Kidney glomerular epithelial cell (primary cell): ENCODE measurements around the gene C1QTNF5.

ENCODE experiments used
- DNase-seq: peaks from one replicate; lab custom pipeline; 2025; lab: John Stamatoyannopoulos, UW

C1QTNF5 gene

DNA sequence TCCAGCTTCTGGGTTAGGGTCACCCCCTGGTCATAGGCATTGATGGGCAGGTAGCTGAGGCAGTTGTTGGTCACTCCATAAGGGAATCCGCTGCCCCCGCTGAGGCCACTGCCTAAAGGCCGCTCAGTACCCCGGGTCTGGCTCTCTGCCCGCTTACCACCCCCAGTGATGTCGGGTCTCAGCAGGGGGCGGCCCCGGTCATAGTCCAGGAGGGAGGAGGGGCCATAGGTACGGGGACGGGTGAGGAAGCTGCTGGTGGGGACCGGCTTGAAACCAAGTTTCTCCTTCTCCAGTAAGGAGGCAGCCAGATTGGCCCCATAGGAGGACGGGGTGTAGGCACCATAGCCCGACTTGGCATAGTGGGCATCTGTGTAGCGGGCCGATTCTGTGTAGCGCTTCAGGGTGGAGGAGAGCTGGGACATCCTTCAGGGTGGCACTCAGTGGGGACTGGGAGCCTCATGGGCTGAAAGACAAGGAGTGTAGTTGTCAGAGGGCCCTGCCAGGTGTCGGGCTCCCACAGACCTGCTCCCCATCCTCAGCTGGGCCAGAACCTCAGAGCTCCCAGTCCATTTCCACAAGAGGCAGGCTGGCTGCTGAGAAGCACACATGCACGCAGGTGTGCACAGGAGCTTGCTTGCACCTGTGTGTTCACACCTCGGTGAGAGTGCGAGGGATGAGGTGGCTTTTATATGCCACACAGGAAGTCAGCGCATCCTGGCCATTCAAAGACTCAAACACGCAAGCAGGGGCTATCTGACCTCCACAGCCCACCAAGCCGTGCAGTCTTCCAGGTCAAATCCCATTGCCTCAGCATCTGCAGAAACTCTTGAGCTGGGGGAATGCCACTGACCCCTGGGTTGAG lies 32.6 kb upstream of the C1QTNF5 start:
- no peak for DNase-seq

DNA sequence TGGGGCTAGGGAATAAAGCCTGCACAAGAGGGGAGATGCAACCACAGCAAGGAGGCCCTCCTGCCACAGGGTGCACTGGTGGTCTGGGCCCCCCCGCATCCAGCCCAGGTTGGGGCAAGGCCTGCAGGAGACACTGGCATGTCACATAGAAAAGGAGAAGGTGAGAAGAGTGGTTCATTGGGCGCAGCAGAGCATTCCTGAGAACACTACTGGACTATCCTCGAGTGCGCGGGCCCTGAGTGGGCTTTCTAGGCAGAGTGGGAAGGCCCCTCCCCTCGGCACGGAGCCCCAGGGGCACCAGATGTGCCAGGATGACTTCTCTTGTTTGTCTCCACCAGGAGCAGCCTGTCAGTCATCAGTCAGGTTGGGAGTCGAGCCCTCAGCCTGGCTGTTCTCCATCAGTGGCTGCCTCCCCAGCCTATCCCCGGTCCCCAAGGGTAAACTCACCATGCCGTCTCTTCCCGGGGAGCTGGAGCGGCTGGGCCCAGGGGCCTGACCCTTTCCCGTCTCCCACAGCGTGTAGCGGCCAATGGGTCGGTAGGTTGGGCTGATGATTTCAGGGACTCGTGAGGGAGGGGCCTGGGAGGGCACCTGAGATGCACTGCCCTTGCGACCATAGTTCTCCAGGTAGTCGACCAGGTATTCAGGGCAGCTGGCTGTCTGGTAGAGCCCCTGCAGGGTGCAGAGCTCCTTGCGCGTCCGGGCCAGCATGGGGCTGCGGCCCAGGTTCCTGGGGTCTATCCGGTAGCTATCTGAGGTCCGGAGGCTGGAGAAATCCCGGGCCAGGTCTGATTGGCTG lies 31.8 kb upstream of the C1QTNF5 start:
- DNase-seq, result no peak

DNA sequence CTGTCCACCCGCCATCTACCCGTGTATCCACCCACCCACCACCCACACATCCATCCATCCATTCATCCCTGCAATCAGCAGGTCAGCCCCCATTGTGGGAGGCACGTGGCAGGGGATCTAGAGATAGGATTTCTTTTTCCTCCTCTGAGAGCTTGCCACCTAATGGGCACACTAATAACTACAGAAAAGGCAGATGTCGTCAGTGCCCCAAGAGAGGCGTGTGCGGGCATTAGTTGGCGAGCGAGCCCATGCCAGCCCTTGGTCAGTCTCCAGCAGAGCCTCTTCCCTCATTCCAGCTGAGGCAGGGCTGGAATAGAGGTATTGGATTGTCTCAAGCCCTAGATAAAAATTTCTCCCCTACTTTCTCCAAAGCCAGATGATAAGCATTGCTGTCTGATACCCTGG lies 31.1 kb upstream of the C1QTNF5 start:
- peak; percentile 62 for DNase-seq

DNA sequence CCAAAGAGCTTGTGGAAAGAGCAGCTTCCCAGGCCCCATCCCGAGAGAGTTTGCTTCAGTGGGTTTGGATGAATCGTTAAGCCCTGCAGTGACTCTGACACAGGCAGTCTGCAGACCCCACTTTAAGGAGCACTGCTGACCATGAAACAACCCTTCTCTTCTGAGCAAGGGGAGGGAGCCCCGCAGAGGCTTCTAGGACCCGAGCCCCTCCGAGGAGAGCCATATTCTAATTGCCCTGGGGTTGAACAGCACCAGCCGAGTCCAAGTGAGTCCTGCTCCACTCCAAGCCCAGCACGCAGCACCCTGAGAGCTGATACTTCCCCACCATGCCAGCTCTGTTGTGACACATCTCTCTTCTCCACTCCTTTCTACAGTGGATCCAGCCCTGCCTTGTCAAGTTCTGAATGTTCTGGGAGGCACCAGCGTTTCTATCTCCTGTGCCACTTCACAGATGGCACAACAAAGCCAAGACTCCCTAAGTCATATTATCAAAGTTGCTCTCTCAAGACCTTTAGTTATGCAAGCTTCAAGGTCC lies 30.5 kb upstream of the C1QTNF5 start:
- no peak for DNase-seq

DNA sequence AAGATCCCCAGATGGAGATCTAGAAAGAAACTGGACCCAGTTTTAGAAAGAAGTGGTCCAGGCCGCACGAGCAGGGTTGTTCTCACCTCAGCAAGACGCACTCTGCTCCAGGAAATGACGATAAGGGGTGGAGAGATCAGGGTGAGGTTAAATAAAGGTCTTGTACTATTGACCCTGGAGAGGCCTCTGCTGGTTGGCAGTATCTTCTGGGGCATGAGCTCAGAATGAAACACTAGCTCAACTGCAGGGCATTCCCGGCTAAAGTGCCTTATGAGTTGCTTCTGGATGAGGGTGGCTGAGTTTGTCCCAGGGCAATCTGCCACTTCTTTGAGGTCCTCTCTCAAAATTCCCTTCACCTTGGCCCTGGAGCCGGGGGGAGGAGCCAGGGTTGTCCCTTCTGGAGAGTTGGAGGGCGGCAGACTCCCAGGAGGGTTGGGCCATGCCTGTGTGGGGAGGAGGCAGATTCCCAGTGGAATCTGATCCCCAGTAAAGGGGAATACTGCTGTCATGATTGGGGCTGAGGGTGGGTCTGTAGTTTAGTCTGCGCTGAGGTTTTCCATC lies 29.9 kb upstream of the C1QTNF5 start:
- no peak for DNase-seq

DNA sequence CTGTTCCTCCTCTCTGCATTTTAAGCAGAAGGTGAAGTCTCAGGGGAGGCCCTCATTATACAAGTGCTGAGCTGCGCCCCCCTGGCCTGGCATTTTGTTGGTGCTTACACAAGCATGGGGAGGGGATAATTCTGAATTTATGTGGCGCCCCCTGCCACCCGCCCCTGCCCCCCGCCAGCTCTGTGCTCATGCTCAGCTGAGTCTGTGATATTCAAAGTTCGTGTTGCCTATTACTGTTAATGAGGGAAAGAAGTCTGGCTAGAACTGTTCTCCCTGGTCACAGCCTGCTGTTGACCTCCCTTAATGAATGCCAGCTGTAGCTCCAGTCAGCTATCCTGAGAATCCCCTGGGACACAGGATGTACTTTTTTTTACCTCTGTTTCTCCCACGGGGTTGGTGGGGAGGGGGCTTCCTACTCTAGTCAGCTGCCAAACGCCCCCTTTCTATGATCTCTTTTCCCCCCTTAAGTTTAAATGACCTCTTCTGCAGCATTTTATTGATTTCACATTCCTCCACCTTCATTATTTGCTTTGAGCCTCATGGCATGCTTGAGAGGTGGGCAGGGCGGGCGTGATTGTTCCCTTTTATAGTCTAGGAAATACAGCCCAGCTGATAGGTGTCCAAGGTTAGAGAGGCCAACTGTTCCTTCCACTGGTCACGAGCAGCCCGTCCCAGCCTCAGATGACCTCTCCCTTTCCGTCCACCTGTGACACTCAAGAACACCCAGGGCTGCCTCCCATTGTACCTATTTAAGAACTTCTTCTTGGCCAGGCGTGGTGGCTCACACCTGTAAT lies 28.6 kb upstream of the C1QTNF5 start:
- no peak for DNase-seq

DNA sequence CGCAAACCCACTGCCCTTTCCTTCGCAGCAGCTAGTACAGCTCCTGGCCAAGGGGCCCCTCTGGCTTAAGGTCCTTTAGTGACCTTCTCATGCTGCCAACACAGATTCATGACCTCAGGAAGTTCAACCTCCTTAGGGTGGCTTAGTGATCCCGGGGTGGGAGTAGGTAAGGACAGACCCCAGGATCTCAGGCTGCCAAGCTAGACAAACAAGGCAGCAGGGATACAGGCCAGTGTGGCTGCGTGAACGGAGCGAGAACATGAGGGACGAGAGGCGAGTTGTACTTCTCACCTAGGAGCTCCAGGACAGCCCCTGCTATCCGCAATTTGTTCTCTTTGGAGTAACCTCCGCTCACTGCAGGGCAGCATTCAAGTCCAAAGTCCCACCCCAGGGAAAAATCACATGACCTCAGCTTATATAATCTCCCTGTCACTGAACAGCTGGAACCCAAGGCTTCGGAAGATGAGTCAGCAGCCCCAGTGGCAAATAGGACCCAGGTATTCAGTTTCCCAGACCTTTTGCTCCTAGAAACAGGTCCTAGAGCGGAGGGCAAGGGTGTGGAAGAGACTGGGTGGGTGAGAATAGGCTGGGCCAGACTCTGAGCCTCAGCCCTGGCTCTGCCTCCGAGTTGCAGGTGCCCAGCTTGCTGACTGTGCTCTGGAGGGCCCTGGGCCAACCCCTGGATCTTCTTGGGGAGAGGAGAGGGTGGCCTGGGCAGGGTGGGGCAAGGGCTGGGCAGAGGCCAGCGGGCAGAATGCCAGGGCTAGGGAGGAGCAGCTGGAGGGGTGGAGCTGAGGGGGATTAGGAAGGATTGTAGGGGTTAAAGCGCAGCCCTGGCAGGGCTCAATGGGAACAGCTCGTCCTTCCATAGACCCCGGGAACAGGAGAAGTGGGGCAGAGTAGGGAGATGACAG lies 27.7 kb upstream of the C1QTNF5 start:
- no peak for DNase-seq

DNA sequence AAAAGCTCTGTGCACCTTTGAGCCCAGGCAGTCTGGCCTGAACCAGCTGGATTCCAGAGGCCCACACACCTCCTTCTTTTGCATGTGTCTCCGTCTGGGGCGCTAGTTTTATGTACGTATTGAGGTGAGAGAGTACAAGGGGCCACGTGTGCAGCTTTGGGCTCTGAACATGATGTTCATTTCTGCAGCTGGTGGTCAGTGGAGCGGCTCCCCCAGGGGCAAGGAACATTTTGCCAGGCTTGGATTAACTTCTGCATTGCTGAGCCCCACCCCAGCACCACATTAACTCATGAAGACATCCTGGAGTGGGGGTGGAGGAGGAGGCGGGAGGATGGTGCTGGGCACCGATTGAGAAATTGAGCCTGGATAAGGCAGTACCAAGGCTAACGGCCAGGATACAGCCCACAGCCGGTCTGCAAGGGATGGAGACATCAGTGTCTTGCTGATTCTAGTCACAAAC lies 27.0 kb upstream of the C1QTNF5 start:
- DNase-seq, result no peak

DNA sequence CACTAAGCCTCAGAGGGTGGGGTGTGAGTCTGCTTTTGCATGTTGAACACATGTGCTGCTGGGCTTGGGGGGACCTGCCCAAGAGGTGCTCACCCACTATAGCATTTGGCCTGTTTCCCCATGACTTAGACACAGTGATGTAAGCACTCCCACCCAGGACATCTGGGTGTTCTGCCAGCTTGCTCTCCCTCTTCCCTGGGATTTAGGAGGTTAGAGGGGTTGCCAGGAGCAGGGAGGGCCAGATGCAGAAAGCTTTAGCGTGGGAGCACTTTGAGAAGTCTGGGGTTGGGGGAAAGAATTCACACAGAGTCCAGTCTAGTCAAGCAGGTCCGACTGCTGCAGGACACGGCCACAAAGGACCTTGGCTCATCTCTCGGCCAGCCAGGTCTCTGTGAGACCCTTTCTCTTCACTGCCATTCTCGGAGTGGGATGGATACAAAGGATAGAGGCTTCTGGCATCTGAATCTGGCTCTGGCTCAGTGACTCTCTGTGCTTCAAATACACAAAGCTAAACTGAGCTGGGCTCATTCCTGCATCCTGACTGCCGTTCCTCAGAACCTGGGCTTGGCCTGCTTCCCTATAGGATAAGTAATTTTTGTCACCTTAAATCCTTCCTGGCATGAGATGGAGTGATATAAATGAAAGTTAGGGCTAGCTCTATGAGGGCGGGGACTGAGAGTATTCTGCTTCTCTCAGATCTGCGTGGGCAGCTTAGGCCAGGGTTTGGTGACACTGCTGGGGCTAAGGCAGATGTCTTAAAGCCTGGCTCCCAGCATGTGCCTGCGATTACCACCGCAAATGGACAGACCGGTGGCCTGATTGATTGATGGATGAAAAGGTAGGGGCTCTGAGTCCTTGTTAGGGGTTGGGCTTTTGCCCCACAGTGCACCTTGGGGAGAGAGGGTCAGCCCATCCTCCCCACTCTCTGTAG lies 26.3 kb upstream of the C1QTNF5 start:
- DNase-seq, result no peak

DNA sequence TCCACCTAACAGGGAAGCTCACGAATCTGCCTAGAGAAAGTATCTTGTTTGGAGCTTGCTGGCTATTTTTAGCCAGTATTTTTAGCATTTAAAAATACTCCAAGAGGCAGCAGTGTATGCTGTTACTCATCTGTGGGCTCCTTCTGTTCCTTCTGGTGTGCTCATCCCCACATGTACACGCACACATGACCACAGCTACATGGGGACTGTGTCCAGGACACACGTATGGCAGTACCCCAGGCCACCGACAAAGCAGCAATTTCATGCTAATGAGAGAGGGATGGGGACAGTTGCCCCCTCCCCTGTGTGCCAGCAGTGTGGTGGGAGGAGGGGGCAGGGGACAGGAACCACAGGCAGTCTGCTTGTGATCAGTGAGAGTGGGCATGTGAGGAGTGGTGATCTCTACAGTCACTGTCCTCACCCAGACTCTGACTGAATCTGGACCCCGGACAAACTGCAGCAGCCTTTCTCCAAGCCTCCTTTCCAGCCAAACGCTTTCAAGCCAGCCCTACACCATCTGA lies 24.4 kb upstream of the C1QTNF5 start:
- no peak for DNase-seq

DNA sequence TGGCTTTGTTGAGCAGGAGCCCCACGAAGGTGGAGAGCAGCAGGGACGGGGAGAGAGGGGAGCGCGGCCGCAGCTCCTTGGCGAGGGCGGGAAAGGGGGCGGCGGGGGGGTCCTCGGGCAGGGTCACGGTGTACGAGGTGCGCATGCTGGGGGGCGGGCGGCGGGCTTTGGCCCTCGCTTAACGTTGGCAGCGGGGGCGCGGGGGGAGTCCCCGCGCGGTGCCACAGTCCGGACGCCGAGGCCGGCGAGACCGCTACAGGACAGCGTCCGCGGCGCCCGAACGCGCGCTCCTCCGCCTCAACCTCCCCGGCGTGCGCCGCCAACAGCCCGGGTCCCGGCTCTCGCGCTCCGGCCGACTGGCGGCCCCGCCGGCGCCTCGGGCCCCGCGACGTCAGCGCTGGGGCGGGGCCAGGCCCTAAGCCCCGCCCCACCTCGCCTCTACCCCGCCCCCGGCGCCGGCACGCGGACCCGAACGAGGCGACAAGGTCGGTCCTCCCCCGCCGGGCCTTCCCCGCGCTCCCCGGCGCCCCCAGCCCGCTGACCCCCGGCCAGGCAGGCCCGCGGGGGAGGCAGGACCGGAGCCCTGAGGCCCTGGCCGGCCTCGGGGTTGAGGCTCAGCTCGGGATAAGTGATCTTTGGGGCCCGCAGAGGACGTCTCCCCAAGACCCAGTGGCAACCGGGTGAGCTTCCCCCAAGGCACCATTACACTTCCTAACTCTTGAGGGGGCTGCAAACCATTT lies 23.3 kb upstream of the C1QTNF5 start:
- peak; percentile 19 for DNase-seq

DNA sequence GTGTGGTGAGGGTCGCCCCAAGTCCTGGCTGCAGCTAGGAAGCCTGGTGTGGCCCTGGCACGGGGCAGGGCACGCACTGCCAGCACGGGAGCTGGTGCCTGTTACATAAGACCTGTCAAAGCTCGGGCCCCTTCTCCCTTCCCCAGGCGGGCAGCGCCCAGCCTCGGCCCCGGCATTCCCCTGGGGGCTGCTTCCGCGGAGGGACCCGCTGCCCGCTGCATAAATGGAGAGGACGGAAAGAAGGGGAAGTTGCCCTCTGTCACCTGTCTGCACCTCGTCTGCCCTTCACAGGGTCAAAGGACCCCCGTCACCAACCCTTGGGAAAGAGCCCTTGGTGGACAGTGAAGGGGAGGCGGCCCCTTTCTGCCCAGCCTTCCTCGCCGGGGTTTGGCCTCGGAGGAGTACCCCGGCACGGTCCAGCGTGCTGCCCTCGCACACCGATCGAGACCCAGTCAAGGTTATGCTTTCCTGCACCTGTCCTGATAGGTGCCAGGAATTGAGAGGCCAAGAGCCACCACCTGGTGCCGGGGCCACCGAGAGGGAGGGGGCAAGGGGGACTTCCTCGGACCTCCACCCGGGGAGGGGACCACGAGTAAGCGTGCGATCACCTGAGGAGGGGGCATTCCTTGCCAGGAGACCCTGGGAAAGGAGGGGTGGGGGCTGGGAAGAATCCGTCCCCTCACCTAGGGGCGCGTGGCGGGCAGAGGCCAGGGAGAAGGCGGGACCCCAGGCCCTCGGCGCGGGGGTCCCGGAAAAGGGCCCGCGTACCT lies 22.6 kb upstream of the C1QTNF5 start:
- DNase-seq, result no peak

DNA sequence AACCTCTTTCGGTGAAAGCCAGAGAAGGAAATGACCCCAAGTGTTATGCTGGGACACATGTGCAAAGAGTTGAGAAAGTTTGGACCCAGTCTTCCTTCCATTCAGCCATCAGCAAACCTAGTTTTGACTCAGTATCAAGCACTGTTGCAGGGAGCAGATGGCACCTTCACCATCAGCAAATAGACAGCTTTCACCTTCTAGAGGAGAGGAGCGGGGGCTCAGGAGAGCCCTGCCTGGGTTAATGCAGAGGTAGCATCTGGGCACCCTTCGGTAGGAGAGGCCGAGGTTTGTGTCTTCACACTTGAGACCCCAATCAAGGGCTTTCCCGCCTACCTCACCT lies 22.0 kb upstream of the C1QTNF5 start:
- no peak for DNase-seq

DNA sequence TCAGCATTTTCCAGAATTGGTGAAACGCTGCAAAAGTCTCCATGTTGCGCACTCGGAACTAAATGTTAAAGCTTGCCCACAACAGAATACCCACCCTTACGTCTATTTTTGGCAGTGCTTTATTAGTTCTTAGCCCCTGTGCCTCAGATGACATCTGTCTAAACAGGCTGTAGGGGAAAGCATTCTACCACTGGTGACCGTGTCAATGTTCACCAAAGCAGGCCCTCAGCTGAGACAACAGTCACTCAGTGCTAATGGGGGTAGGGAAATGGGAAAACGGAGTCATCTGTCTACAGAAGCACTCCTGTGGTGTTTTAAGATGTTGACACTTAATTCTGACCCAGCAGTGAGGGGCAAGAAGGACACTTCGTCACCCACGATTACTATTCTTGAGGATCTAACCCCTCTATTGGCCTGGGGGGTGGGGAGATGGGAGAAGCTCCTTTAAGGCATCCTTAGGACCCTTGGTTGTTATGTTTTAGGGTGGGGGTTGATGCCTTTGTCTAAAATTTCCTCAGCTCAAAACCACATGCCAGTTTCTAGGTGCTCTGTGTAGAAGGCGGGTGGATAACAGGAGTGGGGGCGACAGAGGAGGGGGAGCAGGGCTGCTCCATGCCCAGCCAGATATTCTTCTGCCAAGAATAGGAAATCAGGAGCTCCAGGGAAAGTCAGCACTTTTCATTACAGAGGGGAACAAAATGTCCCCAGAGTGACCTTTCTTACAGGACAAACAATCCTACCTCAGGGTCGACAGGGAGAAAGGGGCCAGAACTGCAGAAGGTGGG lies 21.4 kb upstream of the C1QTNF5 start:
- DNase-seq, result no peak

DNA sequence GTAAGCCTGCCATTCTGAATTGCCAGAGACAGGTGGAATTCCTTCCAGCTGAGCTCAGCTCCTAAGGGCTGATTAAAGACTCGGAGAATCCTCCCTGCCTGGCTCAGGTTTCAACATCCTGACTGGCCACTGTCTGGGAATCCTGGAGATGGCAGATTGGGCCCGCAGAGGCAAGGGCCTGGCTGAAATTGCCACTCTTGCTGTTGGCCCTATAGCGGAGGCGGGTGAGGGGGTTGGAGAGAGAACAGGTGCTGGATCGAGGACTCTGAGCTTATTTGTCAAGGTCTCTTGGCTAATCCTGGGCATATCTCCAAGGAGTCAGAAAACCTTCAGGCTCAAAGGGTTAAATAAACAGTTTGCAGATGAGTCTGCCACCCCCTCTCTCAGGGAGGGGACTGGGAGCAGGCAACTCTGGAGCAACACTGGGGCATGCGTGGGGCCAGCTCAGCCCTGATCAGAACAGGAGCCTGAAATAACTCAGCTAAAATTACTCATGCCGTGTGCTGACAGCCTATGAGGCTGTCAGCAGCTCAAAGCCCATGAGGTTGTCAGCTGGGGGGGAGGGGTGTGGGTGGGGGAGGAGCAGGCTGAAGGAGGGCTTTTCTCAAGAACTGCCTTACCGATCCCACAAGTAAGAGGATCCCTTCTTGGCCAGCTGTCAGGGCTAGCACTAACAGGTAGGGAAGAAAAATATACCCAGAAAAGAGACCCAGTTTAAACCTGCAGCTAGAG lies 20.5 kb upstream of the C1QTNF5 start:
- peak; percentile 93 for DNase-seq
